Measurements from ENCODE around the gene APAF1.

GRCh38 chr12:98751580-98752115 lies 106.6 kb downstream of the APAF1 start:
- TF ChIP-seq FOXP4 (CRISPR knock-in tag; IDR thresholded peaks at IDR 0.05; ENCODE audit: borderline replicate concordance) (no peak), CTCF (IDR thresholded peaks at IDR 0.05 in 2 of 3, conservative IDR thresholded peaks at IDR 0.05 in 1 of 3; ENCODE audit: insufficient read depth in 2 of 3, low read depth in 1 of 3, low read length in 3 of 3) (no peak), RBM22 (IDR thresholded peaks at IDR 0.05; ENCODE audit: low read depth, low read length, poor library complexity, severe bottlenecking) (no peak), YY1 (IDR thresholded peaks at IDR 0.05; ENCODE audit: borderline replicate concordance in 1 of 3, control insufficient read depth in 1 of 3, extremely low read depth in 1 of 3, insufficient read depth in 3 of 3, insufficient read length in 1 of 3, insufficient replicate concordance in 2 of 3, low read depth in 1 of 3, low read length in 2 of 3) (no peak), CREB3 (tag; conservative IDR thresholded peaks at IDR 0.05; ENCODE audit: low read depth) (no peak), NFATC3 (IDR thresholded peaks at IDR 0.05) (no peak), MTA3 (IDR thresholded peaks at IDR 0.05; ENCODE audit: borderline replicate concordance) (no peak), SMARCC2 (IDR thresholded peaks at IDR 0.05; ENCODE audit: low read depth) (peak; percentile 88), ZNF512 (tag; IDR thresholded peaks at IDR 0.05) (no peak), FOXK2 (conservative IDR thresholded peaks at IDR 0.05 in 1 of 2, IDR thresholded peaks at IDR 0.05 in 1 of 2; ENCODE audit: low read depth in 2 of 2) (peak in 1 of 2 experiments; percentile 66; a peak in 2 of 4 replicates), TFAP4 (CRISPR knock-in tag; IDR thresholded peaks at IDR 0.05; ENCODE audit: borderline replicate concordance) (no peak), POLR2A (conservative IDR thresholded peaks at IDR 0.05) (no peak), NFRKB (IDR thresholded peaks at IDR 0.05; ENCODE audit: low read depth) (no peak)
- TF ChIP-seq, protein P1, sequence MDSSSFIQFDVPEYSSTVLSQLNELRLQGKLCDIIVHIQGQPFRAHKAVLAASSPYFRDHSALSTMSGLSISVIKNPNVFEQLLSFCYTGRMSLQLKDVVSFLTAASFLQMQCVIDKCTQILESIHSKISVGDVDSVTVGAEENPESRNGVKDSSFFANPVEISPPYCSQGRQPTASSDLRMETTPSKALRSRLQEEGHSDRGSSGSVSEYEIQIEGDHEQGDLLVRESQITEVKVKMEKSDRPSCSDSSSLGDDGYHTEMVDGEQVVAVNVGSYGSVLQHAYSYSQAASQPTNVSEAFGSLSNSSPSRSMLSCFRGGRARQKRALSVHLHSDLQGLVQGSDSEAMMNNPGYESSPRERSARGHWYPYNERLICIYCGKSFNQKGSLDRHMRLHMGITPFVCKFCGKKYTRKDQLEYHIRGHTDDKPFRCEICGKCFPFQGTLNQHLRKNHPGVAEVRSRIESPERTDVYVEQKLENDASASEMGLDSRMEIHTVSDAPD (CRISPR knock-in tag; IDR thresholded peaks at IDR 0.05): no peak

Measured in K562 (cell line).